GM10248 (cell line): Measurements from ENCODE around the gene CPXM2.

ENCODE experiments used
- CTCF ChIA-PET: fragments of 300-600 bp; sonication (Branson Sonifier 250); formaldehyde crosslinking; extraction: SDS; loops from one replicate; lab custom pipeline; 2021; ENCODE audit warnings: antibody characterized with exemption; lab: Yijun Ruan, JAX
- POLR2A ChIA-PET: fragments of 350-650 bp; sonication (Branson Sonifier 250); formaldehyde crosslinking; extraction: SDS; loops from one replicate; lab custom pipeline; 2020; ENCODE audit warnings: antibody characterized with exemption; lab: Yijun Ruan, JAX
- DNase-seq: peaks from one replicate; pipeline ENCODE4 v3.0.0; 2012; ENCODE audit errors: extremely low spot score
- CTCF ChIP-seq: IDR thresholded peaks from 2 replicates; pipeline ENCODE4 v1.5.1; 2012; ENCODE audit warnings: mild to moderate bottlenecking, low read depth; ENCODE audit errors: extremely low read depth, missing control alignments, control extremely low read depth

Gene CPXM2

GRCh38 chr10:123888751-123889150 is 2.9 kb downstream of the CPXM2 start:
- ChIA-PET CTCF (interaction anchor here (0.9 kb wide), 1 partner anchor 11 kb away, joined by 3 read pairs; no protein-coding TSS in a partner anchor), POLR2A (no interaction called here)
- DNase-seq: no peak
- no peak for TF ChIP-seq CTCF

GRCh38 chr10:123888256-123888655 is 3.4 kb downstream of the CPXM2 start:
- CTCF ChIA-PET: interaction anchor here (0.9 kb wide), 1 partner anchor 10 kb away, joined by 3 read pairs; no protein-coding TSS in a partner anchor
- DNase-seq: no peak
- POLR2A ChIA-PET: no interaction called here
- no peak for TF ChIP-seq CTCF

GRCh38 chr10:123886292-123886691 is 5.3 kb downstream of the CPXM2 start:
- no peak for TF ChIP-seq CTCF
- POLR2A ChIA-PET: no interaction called here
- DNase-seq: no peak
- CTCF ChIA-PET: interaction anchor here (2.3 kb wide), 1 partner anchor 12 kb away, joined by 8 read pairs; no protein-coding TSS in a partner anchor

- ChIA-PET POLR2A (no interaction called here), CTCF (interaction anchor here (2.3 kb wide), 1 partner anchor 12 kb away, joined by 8 read pairs; no protein-coding TSS in a partner anchor)
- TF ChIP-seq CTCF: no peak
- DNase-seq: no peak
These were observed 6.0 kb downstream of the CPXM2 start for GRCh38 chr10:123885406-123886170.

- no peak for TF ChIP-seq CTCF
- ChIA-PET POLR2A (no interaction called here), CTCF (interaction anchor here (2.3 kb wide), 1 partner anchor 13 kb away, joined by 8 read pairs; no protein-coding TSS in a partner anchor)
- DNase-seq: no peak
These were observed 6.7 kb downstream of the CPXM2 start for GRCh38 chr10:123884907-123885381.

GRCh38 chr10:123884351-123884906 is 7.2 kb downstream of the CPXM2 start:
- POLR2A ChIA-PET: no interaction called here
- CTCF ChIA-PET: no interaction called here
- TF ChIP-seq CTCF: no peak
- no peak for DNase-seq
